Aorta (tissue), 5 donors: ENCODE data around the gene PSMD14. TPM values are rescaled to one million over a fixed set of nuclear protein-coding genes. Genes with fewer than 3 reads are reported as not detected.
"Not testable (repeated sequence)": the region's sequence is repeated elsewhere in the genome, so short reads cannot be mapped to it uniquely, and the experiment has no call there.

Experiments
- ATAC-seq: fragments of 200-7000 bp; cut with Tn5 transposase; one replicate; pipeline ENCODE4 v1.9.1; 2022; ENCODE audit warnings: moderate library complexity; ENCODE audit not compliant: low FRiP score
- DNase-seq, 2 donors: peaks; one replicate each; pipeline ENCODE4 v3.0.0-alpha.2; 2020
- H3K27ac ChIP-seq, 2 donors: one replicate each; pipeline ENCODE4 v1.5.1; 2013; ENCODE audit warnings: low read length in 2 of 2, mild to moderate bottlenecking in 2 of 2, moderate library complexity in 2 of 2, control low read depth in 1 of 2, inconsistent platforms in 1 of 2, low read depth in 1 of 2
- H3K27me3 ChIP-seq, 2 donors: one replicate each; pipeline ENCODE4 v1.6.1; 2013; ENCODE audit warnings: control low read depth in 1 of 2, low read length in 1 of 2, mild to moderate bottlenecking in 1 of 2, moderate library complexity in 1 of 2; ENCODE audit not compliant: insufficient read depth in 2 of 2, control insufficient read depth in 1 of 2
- H3K36me3 ChIP-seq, 2 donors: one replicate each; pipeline ENCODE4 v1.6.1; 2013; ENCODE audit warnings: control low read depth in 1 of 2, low read length in 1 of 2, mild to moderate bottlenecking in 1 of 2; ENCODE audit not compliant: insufficient read depth in 2 of 2, control insufficient read depth in 1 of 2
- H3K4me1 ChIP-seq, 2 donors: one replicate each; pipeline ENCODE4 v1.6.1; 2013; ENCODE audit warnings: low read length in 2 of 2, control low read depth in 1 of 2, mild to moderate bottlenecking in 1 of 2, moderate library complexity in 1 of 2; ENCODE audit not compliant: insufficient read depth in 2 of 2, control insufficient read depth in 1 of 2
- H3K4me3 ChIP-seq, 2 donors: one replicate each; pipeline ENCODE4 v1.5.1; 2013; ENCODE audit warnings: low read length in 2 of 2, control low read depth in 1 of 2, mild to moderate bottlenecking in 1 of 2
- H3K9me3 ChIP-seq: one replicate; pipeline ENCODE4 v1.6.1; 2013; ENCODE audit warnings: mild to moderate bottlenecking, low read length; ENCODE audit not compliant: control insufficient read depth
- WGBS, 2 donors: extraction: QIAGEN DNeasy Blood & Tissue Kit; methylation state at CpG; one replicate each; pipeline ENCODE4 v1.1.7; 2013; 5-methylcytosine and 5-hydroxymethylcytosine counted together
- intact Hi-C, 2 donors: fragments of 100-400 bp; cut with DNase I; formaldehyde crosslinking; loops; one replicate each; pipeline versions ENCODE4 v1.14.2 to v1.15.0; 2022
- polyA plus RNA-seq, 2 donors: library from polyadenylated mRNA; stranded (reverse); fragments of 200-250 nt; gene quantifications; one replicate each; pipeline ENCODE4 v1.2.3, GENCODE V29; 2013
- total RNA-seq, 2 donors: library from RNA; stranded (reverse); fragmentation: NEBNext Ultra II Directional; extraction: Animal tissue kit (Norgen Biotek cat#: 25700); gene quantifications; one replicate each; pipeline ENCODE4 v1.2.1, GENCODE V29; 2021
- donor health status: healthy with polysubstance abuse.
- donor health status: Bipolar disorder and iron deficiency.
- donor health status: DM: no; HTN: no; CAD: no.
- donor health status: DM: no; HTN: no; CAD: no.
- donor health status: DM: yes; HTN: yes; CAD: no.

The PSMD14 gene
- total and polyA plus RNA-seq, 4 donors, result 21.0 to 47.7 (median 29.4) TPM

DNA sequence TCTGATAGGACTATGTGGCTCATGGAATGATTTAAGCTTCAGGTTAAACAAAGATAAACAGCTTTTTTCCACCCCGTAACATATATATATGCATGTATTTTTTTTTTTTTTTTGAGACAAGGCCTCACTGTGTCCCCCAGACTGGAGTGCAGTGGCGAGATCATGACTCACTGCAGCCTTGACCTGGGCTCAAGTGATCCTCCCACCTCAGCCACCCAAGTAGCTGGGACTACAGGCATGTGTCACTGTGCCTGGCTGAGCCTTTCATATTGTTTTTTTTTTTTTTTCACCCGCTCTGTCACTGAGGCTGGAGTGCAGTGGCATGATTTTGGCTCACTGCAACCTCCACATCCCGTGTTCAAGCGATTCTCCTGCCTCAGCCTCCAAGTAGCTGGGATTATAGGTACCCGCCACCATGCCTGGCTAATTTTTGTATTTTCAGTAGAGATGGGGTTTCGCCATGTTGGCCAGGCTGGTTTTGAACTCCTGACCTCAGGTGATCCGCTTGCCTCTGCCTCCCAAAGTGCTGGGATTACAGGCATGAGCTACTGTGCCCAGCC lies 52.0 kb downstream of the PSMD14 start:
- ATAC-seq, H3K27me3 ChIP-seq, H3K36me3 ChIP-seq, DNase-seq, H3K4me1 ChIP-seq, H3K9me3 ChIP-seq, H3K4me3 ChIP-seq, intact Hi-C loops, H3K27ac ChIP-seq: not testable (repeated sequence)
- 98% methylated on average over 8 of the region's 8 CpGs for WGBS, 2 donors

DNA sequence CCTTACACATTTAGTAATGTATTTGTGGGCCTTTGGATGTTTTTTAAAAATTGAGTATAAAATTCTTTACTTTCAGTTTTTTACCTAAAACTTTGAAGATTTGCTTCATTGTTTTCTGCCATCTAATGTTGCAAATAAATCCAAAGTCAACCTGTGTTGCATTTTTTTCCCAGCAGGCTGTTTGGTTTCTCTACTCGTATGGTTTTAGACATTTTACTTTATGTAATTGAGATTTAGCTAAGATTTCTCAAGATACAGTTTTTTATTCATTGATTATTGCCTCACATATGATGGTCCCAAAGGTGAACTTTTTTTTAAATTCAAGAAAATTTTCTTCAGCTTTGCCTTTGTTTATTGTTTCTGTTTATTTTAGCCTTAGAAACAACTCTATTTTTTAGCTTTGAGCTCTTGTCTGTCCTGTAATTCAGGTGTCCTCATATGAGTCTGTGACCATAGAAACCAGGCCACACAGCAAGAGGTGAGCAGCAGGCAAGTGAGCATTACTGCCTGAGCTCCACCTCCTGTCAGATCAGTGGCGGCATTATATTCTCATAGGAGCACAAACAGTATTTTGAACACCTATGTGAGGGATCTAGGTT lies 54.4 kb downstream of the PSMD14 start:
- no peak for ATAC-seq
- intact Hi-C loops, result no loop called here
- Histone ChIP-seq H3K4me3 (no peak overlapping the region), H3K27ac (no peak overlapping the region), H3K36me3 (no peaks in the 10 kb centered on the region), H3K27me3 (no peaks in the 10 kb centered on the region), H3K9me3 (peaks cover 5% of the 10 kb centered on the region), H3K4me1 (no peaks in the 10 kb centered on the region)
- no peak for DNase-seq
- WGBS, 2 donors, result 93 to 96% methylated on average over 2 of the region's 2 CpGs

DNA sequence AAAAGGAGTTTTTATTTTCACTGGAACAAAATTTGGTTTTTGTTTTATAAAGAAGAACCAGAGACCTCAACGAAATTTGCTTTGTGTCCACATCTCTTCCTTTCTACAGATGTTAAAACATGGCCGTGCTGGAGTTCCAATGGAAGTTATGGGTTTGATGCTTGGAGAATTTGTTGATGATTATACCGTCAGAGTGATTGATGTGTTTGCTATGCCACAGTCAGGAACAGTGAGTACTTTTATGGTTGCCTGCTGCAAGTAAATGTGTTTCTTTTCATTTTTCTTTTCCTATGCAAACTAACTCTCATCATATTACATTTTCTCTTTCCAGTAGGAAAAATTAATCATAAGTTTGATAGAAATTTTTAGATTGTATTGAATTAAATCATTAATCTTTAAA lies 59.5 kb downstream of the PSMD14 start:
- H3K27me3 ChIP-seq, result no peaks in the 10 kb centered on the region
- H3K4me3 ChIP-seq, result no peak overlapping the region
- peaks cover 5% of the 10 kb centered on the region for H3K9me3 ChIP-seq
- 73 to 74% methylated on average over 3 of the region's 3 CpGs for WGBS, 2 donors
- H3K27ac ChIP-seq, result no peak overlapping the region
- ATAC-seq (no peak), DNase-seq (no peak)
- intact Hi-C loops, result no loop called here
- no peaks in the 10 kb centered on the region for H3K36me3 ChIP-seq
- H3K4me1 ChIP-seq, result no peaks in the 10 kb centered on the region

DNA sequence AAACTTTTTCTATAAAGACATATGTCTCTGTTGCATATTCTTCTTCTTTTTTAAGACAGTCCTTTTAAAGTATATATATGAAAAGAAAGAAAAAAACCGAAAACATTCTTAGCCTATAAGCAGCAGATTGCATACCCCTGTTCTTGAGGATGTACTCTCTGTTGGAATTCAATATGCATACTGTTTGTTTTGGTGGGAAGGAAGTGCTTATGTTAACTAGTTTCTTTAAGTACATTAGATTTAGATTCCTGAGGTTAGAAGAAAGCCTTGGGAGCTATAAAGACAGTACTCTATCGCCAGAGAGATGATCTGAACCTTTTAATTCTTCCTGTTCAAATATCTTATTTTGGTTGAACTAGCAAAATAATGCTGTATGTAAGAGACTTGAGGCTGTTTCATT lies 61.1 kb downstream of the PSMD14 start:
- ATAC-seq, result no peak
- no peaks in the 10 kb centered on the region for H3K27me3 ChIP-seq
- H3K36me3 ChIP-seq, result no peaks in the 10 kb centered on the region
- no peak for DNase-seq
- intact Hi-C loops, result no loop called here
- 62 to 69% methylated on average over 2 of the region's 2 CpGs for WGBS, 2 donors
- H3K9me3 ChIP-seq, result no peaks in the 10 kb centered on the region
- no peaks in the 10 kb centered on the region for H3K4me1 ChIP-seq
- H3K27ac ChIP-seq, result no peak overlapping the region
- no peak overlapping the region for H3K4me3 ChIP-seq

- Histone ChIP-seq H3K9me3 (no peaks in the 10 kb centered on the region), H3K4me3 (no peak overlapping the region), H3K27me3 (no peaks in the 10 kb centered on the region), H3K36me3 (no peaks in the 10 kb centered on the region), H3K4me1 (no peaks in the 10 kb centered on the region), H3K27ac (no peak overlapping the region)
- DNase-seq, result no peak
- intact Hi-C loops, result no loop called here
- ATAC-seq, result no peak
- 68 to 78% methylated on average over 3 of the region's 3 CpGs for WGBS, 2 donors
Measured at GRCh38 chr2:161370981-161371380, 62.8 kb downstream of the PSMD14 start.

DNA sequence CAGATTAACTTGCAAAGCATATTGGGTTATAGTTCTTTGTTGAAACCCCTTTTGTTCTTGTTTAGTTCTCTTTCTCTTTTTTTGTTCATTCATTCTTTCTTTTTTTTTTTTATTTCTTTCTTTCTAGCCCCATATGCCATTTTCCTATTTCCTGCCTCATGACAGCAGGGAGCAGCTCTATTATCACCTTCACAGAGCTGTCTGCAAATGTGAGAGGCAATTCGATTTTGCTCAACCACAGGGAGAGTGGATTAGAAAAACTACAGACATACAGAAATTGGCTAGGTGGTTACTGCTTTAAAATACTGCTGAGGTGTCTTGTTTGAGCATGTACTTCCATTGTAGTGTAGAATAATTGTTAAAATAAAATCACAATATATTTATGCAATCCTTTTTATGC lies 63.6 kb downstream of the PSMD14 start:
- 18 to 33% methylated on average over 1 of the region's 1 CpG for WGBS, 2 donors
- Histone ChIP-seq H3K27me3 (no peaks in the 10 kb centered on the region), H3K4me3 (no peak overlapping the region), H3K9me3 (no peaks in the 10 kb centered on the region), H3K4me1 (no peaks in the 10 kb centered on the region), H3K27ac (no peak overlapping the region), H3K36me3 (no peaks in the 10 kb centered on the region)
- DNase-seq, result no peak
- no peak for ATAC-seq
- intact Hi-C loops, result no loop called here

DNA sequence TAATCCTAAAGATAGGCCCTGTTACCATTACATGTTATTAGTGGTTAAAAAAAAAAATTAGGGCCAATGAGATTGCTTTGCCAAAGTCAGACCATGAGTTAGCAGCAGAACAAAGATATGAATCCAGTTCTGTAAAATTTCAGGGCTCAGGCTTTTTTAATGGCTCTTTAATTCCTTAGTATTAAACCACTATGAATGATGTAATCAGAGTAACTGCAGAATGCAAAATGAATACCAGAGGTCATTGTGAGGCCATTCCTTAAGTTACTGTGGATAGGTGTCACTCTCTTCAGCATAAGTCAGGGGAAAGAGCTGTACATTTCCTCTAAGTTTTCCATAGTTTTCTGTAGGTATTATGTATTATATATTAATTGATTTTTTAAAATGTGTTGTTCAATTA lies 65.7 kb downstream of the PSMD14 start:
- Histone ChIP-seq H3K27me3 (no peaks in the 10 kb centered on the region), H3K9me3 (no peaks in the 10 kb centered on the region), H3K4me3 (no peak overlapping the region), H3K36me3 (no peaks in the 10 kb centered on the region), H3K27ac (no peak overlapping the region), H3K4me1 (no peaks in the 10 kb centered on the region)
- intact Hi-C loops, result no loop called here
- no peak for ATAC-seq
- DNase-seq, result no peak

GRCh38 chr2:161374446-161374845 lies 66.2 kb downstream of the PSMD14 start:
- H3K36me3 ChIP-seq, result no peaks in the 10 kb centered on the region
- H3K27ac ChIP-seq, result no peak overlapping the region
- ATAC-seq (no peak), DNase-seq (no peak)
- no peaks in the 10 kb centered on the region for H3K9me3 ChIP-seq
- 97 to 98% methylated on average over 1 of the region's 1 CpG for WGBS, 2 donors
- no peaks in the 10 kb centered on the region for H3K27me3 ChIP-seq
- H3K4me3 ChIP-seq, result no peak overlapping the region
- H3K4me1 ChIP-seq, result no peaks in the 10 kb centered on the region
- intact Hi-C loops, result no loop called here

- no peaks in the 10 kb centered on the region for H3K27me3 ChIP-seq
- H3K4me3 ChIP-seq, result no peak overlapping the region
- no peaks in the 10 kb centered on the region for H3K4me1 ChIP-seq
- 85 to 94% methylated on average over 2 of the region's 2 CpGs for WGBS, 2 donors
- H3K27ac ChIP-seq, result no peak overlapping the region
- H3K9me3 ChIP-seq, result no peaks in the 10 kb centered on the region
- ATAC-seq, result no peak
- H3K36me3 ChIP-seq, result no peaks in the 10 kb centered on the region
- intact Hi-C loops, result no loop called here
- DNase-seq, result no peak
Measured at GRCh38 chr2:161379740-161380139, 71.5 kb downstream of the PSMD14 start.
